ENCODE results near the gene DZIP1L.

DZIP1L gene

DNA sequence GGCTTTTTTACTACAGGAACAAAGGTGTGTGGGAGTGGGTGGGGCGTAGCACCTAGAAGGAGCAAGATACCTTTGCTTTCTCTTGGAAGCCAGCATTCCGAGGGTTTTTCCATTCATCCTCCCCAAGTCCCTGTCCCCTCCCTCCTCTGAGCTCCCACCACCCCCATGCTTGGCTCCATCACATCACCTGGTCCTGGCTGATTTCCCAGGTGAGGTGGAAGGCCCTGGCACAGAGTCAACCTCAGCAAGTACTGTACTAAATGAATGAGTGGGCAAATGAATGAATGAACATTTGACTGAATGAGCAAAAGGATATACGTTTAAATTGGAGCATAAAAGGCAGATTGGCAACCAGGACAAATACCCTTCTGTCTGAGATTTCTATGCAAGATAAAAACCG is 45.4 kb downstream of the DZIP1L start:
- in situ Hi-C loops (cut with MboI; ENCODE audit: low sequenced_read_pairs), result no loop called here

DNA sequence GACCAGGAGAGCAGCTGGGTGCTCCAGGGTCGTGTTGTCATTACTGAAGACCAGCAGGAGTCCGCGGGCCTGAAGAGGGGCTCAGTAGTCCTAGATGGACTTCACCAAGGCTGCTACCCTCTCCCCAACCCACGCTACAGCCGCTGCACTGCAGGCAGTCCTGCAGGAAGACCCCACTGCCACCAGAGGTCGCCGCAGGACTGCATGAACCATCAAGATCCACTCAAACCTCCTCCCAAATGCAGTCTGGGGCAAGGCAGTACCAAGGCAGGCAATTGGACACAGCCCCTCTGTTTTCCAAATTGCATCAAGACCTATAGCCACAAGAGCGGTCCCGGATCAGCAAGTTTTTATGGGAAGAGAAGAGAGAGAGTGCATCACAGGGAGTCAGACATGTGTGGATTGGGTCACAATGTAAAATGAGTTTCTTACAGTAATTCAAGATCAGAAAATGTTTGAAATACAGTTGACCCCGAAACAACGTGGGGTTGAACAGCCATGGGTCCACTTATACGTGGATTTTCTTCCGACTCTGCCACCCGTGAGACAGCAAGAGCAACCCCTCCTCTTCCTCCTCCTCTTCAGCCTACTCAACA is 46.7 kb downstream of the DZIP1L start:
- in situ Hi-C loops (cut with MboI; ENCODE audit: low sequenced_read_pairs), result no loop called here

DNA sequence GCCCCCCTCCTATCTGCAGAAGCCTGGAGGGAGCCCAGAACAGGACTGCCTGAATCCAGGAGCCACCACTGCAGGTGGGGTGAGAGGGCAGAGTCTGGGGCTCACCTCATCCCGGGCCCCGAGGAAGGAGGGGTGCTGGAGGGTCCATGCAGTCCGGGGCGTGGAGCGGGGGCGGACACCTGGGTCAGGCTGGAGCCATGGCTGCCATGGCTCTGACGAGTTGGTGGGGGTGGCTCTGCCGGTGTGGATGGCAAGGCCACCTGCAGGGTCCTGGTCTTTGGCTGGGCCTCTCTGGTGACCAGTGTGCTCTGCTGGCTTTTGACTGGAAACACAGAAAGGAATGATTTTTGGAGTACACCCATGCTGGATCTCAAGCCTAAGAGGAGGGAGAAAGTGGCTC is 47.4 kb downstream of the DZIP1L start:
- in situ Hi-C loops (cut with MboI; ENCODE audit: low sequenced_read_pairs), result no loop called here

DNA sequence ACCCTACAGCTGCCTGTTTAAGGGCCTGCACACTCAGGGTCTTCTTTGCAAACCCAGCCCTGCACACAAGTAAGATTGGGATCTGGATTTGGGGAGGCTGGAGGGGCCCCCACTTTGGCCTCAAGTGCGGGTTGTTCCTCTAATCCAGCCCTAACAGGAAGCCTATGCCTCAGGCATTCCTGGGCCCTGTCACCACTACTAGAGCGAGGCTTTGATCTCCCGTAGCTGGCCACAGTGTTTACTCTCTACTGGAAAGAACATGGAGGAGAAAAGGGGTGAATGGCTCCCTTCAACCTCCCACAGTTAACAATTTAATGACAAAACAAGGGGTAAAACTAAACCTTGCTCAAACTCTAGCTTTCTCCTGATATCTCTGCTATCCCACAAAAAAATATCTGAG is 48.4 kb downstream of the DZIP1L start:
- in situ Hi-C loops (cut with MboI; ENCODE audit: low sequenced_read_pairs), result no loop called here

DNA sequence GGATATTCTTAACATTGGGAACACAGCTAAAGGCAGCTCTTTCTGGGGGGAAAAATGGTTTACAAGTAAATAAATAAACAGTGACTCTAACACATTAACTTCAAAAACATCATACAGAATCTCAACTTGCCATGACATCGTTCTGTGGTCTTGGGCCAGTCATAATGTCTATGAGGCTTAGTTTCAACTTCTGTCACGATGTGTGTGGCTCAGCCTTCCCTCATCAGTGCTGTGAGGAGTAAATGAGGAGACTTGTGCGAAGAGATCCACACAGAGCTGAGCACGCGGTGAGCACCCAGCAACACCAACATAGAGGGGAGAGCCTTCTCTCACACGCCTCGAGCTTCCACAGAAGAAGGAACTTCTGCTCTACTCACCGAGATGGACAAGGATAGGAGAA is 49.0 kb downstream of the DZIP1L start:
- in situ Hi-C loops (cut with MboI; ENCODE audit: low sequenced_read_pairs), result no loop called here

DNA sequence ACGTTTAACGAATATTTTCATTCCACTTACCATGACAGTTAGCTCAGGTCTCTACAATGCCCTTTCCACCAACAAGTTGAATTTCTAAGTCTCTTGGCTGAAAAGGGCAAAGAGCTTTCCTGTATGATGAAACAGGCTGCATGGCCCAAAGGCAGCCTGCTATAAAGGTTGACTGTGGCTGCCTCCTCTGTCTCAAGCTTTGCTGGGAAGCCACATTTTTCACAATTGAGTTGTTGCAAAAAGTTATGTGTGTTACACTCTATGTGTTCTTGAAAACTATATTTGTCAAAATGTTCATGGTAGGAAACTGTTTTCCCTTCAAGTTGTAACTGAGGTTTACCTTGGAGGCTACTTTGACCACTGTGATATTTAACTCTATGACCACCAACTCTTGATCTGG is 49.5 kb downstream of the DZIP1L start:
- in situ Hi-C loops (cut with MboI; ENCODE audit: low sequenced_read_pairs), result no loop called here

DNA sequence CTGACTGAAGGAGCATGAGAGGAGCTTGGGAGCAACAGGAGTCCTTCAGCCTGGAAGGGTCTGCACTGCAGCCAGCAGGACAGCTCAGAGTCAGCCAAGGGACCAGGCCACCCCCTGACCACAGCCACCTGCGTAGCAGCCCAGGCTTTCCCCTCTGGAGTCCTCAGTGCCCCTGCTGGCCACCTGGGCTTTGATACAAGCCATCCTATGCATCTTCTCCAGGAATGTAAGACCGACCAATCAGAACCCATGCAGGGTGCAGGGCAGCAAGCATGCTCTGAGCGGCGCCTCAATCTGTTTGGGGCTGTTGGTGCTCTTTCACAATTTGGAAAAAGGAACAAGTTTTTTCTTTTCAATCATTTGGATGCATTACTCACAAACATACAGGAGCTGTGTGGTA is 52.0 kb downstream of the DZIP1L start:
- in situ Hi-C loops (cut with MboI; ENCODE audit: low sequenced_read_pairs), result no loop called here

DNA sequence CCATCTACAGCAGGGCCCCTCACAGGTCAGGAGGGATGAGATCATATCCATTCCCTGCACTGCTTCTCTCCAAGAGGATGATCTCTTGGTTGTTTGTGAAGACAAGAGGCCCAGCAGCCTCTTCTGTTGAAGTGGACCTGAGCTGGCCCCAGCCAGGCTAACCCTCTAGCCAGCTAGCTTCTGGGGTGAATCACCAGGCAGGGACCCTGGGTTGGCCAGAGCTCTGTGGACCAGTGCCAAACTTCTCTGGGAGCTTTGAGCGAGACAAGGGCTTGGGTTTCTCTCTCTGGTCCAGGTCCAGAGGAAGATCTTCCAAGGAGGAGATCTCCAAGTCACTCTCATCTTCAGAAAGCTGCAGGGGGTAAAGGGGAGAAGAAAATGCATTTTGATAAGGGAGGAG is 52.8 kb downstream of the DZIP1L start:
- in situ Hi-C loops (cut with MboI; ENCODE audit: low sequenced_read_pairs), result no loop called here

DNA sequence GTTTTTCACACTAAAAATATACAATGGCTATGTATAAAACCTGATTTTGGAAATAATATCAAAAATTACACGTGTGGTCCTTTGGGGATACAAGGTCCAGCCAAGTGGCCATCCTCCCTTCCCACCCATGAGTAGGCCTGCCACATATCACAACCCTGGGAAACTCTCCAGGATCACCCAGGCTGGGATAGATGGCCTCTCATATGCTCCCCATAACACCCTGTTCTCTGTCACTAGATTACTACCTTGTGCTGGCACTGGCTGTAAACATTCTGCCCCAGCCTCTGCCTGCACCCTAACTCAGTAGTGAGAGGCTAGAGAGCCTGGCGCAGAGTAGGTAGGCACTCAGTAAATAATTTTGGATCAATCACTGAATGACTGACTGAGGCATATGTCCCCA is 53.4 kb downstream of the DZIP1L start:
- in situ Hi-C loops (cut with MboI; ENCODE audit: low sequenced_read_pairs), result no loop called here

DNA sequence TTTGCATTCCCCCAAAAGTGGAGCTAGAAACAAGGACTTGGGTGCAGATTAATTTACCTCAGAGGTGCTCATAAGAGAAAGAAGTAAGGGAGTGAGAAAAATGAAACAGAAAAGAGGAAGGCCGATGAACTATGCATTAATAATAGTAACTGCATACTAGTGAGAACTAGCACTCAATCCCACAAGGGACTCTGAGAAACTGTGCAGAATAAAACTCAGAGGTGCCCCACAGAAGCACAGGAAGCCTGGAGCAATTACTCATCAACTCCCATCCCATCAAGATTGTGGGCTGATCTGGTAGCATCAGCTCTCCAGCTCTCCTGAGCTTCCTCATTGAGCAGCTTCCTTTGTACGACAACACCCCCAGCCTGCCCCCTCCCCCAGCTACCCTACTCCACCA is 54.6 kb downstream of the DZIP1L start:
- in situ Hi-C loops (cut with MboI; ENCODE audit: low sequenced_read_pairs), result no loop called here

DNA sequence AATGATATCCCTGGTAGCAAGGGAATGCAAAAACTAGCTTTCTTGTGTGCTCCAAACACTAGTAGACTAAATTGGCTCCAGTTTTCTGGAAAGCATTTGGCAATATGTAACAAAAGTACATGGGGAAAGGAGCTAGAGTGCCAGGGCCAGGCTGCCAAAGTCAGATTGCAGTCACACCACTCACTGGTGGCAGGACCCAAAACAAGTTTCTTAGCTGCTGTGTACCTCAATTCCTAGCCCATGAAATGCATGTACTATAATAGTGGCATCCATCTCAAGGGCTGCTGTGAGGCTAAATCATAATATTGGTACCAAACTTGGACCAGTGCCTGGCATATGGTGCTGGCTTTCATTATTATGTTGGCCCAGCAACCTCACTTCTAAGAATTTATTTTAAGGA is 56.1 kb downstream of the DZIP1L start:
- in situ Hi-C loops (cut with MboI; ENCODE audit: low sequenced_read_pairs), result no loop called here

DNA sequence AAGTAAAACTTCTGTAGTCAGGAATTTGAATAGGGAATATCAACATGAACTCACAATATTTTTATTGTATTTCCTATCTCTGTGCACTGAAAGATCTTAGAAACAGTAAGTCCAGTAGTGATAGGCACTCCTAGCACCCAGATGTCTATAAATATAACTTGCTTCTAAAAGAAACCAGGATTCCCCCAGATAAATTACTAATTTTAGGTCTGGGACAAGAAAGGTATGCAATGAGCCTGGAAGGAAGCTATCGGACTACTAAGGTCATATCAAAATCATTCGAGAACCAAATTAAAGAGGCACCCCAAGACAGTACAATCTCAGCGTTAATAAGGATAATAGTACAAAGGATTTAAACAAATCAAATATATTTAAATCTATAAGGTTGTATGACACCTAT is 58.0 kb downstream of the DZIP1L start:
- in situ Hi-C loops (cut with MboI; ENCODE audit: low sequenced_read_pairs), result no loop called here

DNA sequence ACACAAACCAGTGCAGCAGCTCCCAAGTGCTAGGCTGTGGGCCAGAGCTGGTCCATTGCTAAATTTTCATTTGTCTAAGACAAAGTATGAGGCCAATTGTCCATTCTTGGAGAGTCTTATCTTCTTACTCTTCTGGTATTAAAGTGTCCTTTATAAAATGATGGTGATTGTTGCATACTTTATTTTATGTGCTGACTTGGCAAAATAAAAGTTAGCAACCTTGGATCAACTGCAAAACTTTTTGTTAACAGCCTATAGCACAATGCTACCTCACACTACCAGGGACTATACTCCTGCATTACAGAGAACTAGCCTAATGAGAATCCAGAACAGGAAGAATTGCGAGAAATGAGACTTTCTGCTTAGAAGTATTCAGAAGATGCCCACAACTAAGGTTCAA is 61.4 kb downstream of the DZIP1L start:
- in situ Hi-C loops (cut with MboI; ENCODE audit: low sequenced_read_pairs), result no loop called here

DNA sequence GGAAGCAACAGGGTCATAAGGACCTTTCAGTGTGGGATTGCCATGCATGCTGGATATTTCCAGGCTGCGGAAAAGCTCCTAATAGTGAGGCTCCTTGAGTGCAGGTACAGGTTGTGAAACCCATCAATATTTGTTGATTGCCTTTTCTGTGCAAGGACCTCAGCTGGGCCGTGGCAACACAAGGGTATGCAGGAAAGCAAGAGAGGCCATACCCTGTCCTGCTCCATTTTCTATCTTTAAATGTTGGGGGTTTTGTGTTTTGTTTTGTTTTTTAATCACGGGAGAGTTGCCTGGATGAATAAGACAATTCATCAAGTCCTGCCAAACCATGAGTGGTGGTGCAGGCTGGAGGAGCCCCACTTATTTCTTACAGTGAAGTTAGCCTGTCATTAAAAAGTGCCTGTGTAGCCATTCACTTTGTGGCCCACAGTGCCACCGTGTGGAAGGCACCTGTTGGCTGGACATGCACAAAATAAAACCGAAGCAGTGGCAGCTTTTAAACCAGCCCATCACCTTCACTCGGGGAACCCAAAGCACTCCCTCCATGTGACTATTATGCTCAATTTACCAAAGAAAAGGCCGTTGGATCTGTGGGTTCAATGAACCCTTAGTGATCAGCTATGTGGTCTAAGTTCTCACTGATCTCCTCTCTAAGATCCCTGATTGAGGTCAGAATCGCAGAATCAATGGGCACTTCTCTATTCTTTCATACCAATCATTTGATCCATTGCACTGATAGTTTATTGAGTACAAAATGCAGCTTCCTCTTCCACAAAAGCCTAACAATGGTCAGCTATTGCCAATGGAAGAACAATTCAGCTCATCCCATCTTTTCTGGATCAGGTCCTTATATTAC is 63.2 kb downstream of the DZIP1L start:
- in situ Hi-C loops (cut with MboI; ENCODE audit: low sequenced_read_pairs), result no loop called here

DNA sequence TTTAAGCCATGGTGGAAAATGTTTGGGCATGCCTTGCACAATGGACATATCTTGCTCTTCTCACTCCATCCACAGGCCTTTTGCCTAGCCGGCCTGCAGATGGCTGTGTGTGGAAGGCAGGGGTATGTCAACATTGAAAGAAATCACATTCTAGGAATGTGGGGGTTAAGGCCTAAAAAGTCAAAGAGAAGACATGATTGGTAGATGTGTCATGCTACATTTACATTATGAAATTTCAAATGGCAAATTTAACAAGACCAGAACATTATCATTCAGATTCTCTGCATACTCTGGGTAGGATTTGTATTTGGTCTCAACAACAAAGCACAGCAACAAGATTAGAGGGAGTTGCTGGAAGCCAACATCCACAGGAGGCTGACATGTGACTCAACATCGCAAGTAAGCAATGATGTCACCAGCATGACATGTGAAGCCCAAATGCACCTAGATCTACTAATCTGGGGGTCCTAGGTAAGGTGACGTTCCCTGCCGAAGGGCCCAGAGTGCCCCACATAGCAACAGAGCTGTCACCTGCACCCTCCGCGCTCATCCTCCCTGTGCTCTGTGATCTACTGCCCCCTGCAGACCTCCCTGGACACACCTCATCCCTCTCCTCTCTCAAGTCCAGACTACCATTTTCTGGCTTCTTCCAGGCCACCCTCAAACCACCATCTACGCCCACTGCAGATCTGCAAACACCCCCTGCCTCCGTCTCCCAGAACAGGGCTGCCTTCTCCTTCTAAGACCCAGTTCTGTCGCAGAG is 66.1 kb downstream of the DZIP1L start:
- in situ Hi-C loops (cut with MboI; ENCODE audit: low sequenced_read_pairs), result no loop called here

DNA sequence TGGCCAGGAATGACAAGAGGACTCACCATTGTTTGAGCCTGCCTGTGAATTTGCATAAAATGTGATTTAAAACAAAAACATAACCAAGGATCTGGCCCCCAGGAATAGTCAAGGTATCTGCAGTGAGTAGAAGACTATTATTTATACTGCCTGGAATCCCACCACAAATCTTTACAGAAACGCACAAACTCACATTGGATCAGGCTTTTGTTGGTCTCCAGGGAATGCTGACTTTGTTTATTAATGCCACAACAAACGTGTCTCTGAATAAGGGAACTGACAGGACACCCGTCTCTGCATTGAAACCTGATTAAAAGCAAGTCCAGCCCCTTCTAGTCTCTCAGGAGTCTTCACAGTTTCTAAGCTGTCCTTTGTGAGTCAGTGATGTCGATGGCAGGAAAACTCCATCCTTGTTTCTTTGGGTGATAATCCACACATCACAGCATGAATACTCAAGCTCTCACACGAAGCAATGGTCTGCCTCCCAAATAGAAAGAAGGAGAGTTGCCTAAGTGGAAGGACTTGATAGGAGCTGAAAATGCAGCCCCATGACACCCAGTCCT is 67.7 kb downstream of the DZIP1L start:
- in situ Hi-C loops (cut with MboI; ENCODE audit: low sequenced_read_pairs), result no loop called here

DNA sequence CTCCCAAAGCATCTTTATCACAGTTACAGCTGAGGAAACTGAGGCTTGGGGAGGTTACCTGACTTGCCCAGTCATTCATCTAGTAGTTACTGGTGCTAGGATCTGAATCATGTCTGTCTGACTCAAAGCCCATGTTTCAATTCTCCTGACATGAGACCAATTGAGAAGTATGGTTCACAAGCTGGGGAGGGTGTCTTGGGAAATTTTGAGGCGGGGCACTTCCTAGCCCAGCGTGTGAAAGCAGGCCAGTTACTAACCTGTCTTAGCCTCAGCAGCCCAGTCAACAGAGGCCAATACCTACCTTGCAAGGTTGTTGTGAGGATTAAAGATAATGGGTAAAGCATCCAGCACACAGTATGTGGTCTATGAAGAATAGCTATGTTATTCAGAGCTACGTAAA is 68.5 kb downstream of the DZIP1L start:
- in situ Hi-C loops (cut with MboI; ENCODE audit: low sequenced_read_pairs), result no loop called here

DNA sequence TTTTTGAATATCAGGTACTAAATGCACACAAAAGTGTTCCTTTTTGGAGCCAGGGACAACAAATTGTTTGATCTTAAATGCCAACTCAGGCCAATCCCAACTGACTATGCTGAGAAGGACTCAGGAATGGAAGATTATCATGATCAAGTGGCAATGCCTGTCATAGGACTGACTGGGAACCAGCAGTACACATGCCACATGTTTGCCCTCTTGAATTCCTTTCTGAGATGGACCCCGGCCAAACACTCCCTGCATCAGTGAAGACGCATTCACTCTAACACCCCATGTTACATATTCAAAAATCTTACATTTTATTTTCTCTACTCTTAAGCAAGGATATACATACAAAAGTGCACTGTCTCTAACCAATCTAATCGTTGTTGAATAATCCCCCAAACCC is 69.3 kb downstream of the DZIP1L start:
- in situ Hi-C loops (cut with MboI; ENCODE audit: low sequenced_read_pairs), result no loop called here

DNA sequence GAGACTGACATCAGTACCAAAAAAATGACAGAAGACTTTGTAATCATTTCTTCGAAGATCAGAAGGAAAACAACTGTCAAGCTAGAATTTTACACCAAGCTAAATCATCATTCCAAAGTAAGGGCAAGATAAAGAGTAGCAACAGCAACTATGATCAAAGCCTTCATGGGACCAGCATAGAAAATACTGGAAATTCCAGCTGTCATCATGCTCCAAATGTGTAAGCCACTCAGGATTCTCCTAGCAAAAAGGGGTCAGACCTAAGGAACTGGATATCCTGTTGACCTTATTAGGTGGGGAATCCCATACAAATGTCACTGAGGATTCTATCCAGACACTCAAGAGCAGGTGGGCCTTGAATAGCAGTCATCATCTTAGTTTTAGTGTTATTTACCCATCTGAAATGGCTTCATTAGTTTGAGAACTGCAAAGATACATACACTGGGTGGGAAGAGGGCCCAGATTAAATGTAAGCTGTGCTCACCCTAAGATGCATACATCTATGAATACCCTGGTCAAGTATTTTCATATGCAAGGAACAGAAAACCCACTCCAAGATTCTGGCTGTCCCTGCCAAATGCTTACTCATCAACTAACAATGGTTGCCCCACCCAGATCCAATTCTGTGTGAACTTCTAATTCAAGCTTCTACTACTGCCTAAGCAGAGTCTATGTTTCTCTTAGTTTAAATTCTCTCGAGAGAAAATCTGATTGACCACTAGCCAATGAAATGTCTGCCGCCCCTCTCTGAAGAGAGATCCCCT is 72.0 kb downstream of the DZIP1L start:
- in situ Hi-C loops (cut with MboI; ENCODE audit: low sequenced_read_pairs), result no loop called here

DNA sequence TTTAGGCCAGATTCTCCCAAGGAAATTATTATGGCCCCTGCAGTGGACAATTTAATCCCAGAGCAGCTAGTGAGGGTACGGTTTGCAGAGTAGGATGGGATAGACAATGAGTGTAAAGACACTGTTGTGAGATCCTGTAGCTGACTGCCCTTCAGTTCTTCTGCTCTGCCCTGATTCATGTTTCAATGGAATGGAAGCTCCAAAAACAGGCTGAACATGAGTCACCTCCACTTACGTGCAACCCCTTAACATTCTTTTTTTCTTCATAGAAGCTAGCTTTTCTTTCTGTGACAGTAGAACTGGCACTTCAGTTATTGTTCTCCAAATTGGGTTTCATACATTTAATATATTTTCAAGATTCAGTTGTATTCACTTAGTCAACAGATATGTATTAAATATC is 73.4 kb downstream of the DZIP1L start:
- in situ Hi-C loops (cut with MboI; ENCODE audit: low sequenced_read_pairs), result no loop called here
